ENCODE measurements around the gene DISC1. TPM values are rescaled to one million over a fixed set of nuclear protein-coding genes. Genes with fewer than 3 reads are reported as not detected.
"Not testable (repeated sequence)": the region's sequence is repeated elsewhere in the genome, so short reads cannot be mapped to it uniquely, and the experiment has no call there.

Gene DISC1
- total RNA-seq, 2 donors from 2014 or later, result 6.7 to 9.3 TPM

DNA sequence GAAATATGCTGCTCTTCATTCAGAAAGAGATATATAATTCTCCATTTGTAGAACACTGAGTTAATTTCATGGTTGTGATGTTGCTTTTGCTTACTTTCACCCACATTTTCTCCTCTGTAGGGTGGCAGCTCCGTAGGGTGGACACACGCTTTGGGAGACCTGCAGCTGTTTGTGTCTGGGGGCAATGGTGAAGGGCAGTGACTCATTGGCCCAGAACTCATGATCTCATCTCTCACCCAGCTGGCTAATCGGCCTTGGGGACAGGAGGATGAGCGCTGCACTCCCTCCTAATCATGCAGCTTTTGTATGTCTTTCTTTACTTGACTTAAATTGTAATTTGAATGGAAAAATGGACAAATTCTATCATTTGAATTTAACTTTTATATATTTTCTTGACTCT, 9.6 kb downstream of the DISC1 start:
- intact Hi-C loops (cut with DNase I), result no loop called here
- 73% methylated on average over 4 of the region's 4 CpGs for WGBS

DNA sequence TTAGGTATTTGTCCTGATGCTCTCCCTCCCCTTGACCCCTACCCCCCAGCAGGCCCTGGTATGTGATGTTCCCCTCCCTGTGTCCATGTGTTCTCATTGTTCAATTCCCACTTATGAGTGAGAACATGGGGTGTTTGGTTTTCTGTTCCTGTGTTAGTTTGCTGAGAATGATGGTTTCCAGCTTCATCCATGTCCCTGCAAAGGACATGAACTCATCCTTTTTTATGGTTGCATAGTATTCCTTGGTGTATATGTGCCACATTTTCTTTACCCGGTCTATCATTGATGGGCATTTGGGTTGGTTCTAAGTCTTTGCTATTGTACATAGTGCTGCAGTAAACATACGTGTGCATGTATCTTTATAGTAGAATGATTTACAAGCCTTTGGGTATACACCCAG, 10.3 kb downstream of the DISC1 start:
- DNase-seq (ENCODE audit: low spot score); H3K36me3 ChIP-seq; H3K4me1 ChIP-seq (replicated peaks); H3K27me3 ChIP-seq (replicated peaks; ENCODE audit: insufficient read depth); H3K27ac ChIP-seq; intact Hi-C loops (cut with DNase I); H3K4me3 ChIP-seq; H3K9me3 ChIP-seq: not testable (repeated sequence)
- 98% methylated on average over 2 of the region's 2 CpGs for WGBS

More for the DNA sequence above, 9.6 kb downstream of the DISC1 start:
- Histone ChIP-seq H3K4me3 (no peak overlapping the region), H3K4me1 (replicated peaks) (no peaks in the 10 kb centered on the region), H3K27ac (no peak overlapping the region), H3K36me3 (no peaks in the 10 kb centered on the region), H3K27me3 (replicated peaks; ENCODE audit: insufficient read depth) (no peaks in the 10 kb centered on the region), H3K9me3 (no peaks in the 10 kb centered on the region)
- TF ChIP-seq POLR2A (IDR thresholded peaks at IDR 0.05) (no peak), POLR2AphosphoS5 (IDR thresholded peaks at IDR 0.05) (no peak)
- TF ChIP-seq, protein P1, sequence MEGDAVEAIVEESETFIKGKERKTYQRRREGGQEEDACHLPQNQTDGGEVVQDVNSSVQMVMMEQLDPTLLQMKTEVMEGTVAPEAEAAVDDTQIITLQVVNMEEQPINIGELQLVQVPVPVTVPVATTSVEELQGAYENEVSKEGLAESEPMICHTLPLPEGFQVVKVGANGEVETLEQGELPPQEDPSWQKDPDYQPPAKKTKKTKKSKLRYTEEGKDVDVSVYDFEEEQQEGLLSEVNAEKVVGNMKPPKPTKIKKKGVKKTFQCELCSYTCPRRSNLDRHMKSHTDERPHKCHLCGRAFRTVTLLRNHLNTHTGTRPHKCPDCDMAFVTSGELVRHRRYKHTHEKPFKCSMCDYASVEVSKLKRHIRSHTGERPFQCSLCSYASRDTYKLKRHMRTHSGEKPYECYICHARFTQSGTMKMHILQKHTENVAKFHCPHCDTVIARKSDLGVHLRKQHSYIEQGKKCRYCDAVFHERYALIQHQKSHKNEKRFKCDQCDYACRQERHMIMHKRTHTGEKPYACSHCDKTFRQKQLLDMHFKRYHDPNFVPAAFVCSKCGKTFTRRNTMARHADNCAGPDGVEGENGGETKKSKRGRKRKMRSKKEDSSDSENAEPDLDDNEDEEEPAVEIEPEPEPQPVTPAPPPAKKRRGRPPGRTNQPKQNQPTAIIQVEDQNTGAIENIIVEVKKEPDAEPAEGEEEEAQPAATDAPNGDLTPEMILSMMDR (IDR thresholded peaks at IDR 0.05), result no peak
- DNase-seq (ENCODE audit: low spot score), result no peak

DNA sequence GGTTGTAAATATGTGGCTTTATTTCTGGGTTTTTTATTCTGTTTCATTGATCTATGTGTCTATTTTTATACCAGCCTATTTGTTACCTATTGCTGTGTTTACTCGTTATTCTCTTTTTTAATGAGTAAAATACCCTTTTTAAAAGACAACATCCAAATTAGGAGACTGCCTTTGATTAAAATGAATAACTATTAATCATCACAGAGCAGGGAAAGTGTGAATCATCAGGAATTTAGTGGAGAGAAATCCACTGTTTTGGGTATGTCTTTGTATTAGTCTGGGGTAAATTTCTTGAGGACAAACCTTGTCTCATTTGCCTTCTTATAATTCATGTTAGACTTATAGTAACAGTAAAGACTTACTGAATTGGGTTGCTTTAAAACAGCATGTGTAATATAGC, 12.1 kb downstream of the DISC1 start:
- 90% methylated on average over 1 of the region's 1 CpG for WGBS
- no peak overlapping the region for H3K4me3 ChIP-seq
- DNase-seq (ENCODE audit: low spot score), result no peak
- H3K4me1 ChIP-seq (replicated peaks), result no peaks in the 10 kb centered on the region
- no peaks in the 10 kb centered on the region for H3K36me3 ChIP-seq
- TF ChIP-seq, protein P1 (IDR thresholded peaks at IDR 0.05), result no peak
- TF ChIP-seq POLR2A (IDR thresholded peaks at IDR 0.05), result no peak
- no peak for TF ChIP-seq POLR2AphosphoS5 (IDR thresholded peaks at IDR 0.05)
- no peaks in the 10 kb centered on the region for H3K9me3 ChIP-seq
- H3K27ac ChIP-seq, result no peak overlapping the region
- intact Hi-C loops (cut with DNase I), result no loop called here
- H3K27me3 ChIP-seq (replicated peaks; ENCODE audit: insufficient read depth), result no peaks in the 10 kb centered on the region

DNA sequence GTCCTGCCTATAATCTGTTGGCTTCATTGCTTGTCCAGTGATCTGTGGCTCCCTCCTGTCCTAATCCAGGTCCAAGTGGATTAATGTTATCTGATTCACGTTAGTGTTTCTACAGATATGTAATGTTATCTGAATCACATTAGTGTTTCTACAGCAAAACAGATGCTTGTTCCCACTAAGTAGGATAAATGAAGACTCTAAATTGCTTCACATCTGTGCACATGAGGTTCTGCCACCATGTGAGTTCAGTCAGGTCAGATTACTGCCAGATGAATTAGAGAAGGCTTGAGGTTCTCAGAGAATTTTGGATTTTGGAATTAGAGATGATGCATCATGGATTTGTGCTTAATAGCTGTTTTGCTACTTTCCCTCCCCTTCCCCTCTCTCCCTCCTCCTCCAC, 13.2 kb downstream of the DISC1 start:
- no peak for DNase-seq (ENCODE audit: low spot score)
- no peaks in the 10 kb centered on the region for H3K27me3 ChIP-seq (replicated peaks; ENCODE audit: insufficient read depth)
- no peak overlapping the region for H3K4me3 ChIP-seq
- H3K4me1 ChIP-seq (replicated peaks), result no peaks in the 10 kb centered on the region
- intact Hi-C loops (cut with DNase I), result no loop called here
- no peaks in the 10 kb centered on the region for H3K9me3 ChIP-seq
- no peaks in the 10 kb centered on the region for H3K36me3 ChIP-seq
- TF ChIP-seq POLR2A (IDR thresholded peaks at IDR 0.05) (no peak), POLR2AphosphoS5 (IDR thresholded peaks at IDR 0.05) (no peak)
- TF ChIP-seq, protein P1 (IDR thresholded peaks at IDR 0.05), result no peak
- 63% methylated on average over 1 of the region's 1 CpG for WGBS
- no peak overlapping the region for H3K27ac ChIP-seq

DNA sequence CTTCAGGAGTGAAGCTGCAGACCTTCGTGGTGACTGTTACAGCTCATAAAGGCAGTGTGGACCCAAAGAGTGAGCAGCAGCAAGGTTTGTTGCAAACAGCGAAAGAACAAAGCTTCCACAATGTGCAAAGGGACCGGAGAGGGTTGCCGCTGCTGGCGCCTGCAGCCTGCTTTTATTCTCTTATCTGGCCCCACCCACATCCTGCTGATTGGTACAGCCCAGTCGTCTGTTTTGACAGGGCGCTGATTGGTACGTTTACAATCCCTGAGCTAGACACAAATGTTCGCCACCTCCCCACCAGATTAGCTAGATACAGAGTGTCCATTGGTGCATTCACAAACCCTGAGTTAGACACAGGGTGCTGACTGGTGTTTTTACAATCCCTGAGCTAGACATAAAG, 14.9 kb downstream of the DISC1 start:
- H3K4me3 ChIP-seq; H3K27me3 ChIP-seq (replicated peaks; ENCODE audit: insufficient read depth); H3K4me1 ChIP-seq (replicated peaks); intact Hi-C loops (cut with DNase I); H3K36me3 ChIP-seq; DNase-seq (ENCODE audit: low spot score); H3K27ac ChIP-seq; H3K9me3 ChIP-seq: not testable (repeated sequence)
- 90% methylated on average over 9 of the region's 9 CpGs for WGBS

DNA sequence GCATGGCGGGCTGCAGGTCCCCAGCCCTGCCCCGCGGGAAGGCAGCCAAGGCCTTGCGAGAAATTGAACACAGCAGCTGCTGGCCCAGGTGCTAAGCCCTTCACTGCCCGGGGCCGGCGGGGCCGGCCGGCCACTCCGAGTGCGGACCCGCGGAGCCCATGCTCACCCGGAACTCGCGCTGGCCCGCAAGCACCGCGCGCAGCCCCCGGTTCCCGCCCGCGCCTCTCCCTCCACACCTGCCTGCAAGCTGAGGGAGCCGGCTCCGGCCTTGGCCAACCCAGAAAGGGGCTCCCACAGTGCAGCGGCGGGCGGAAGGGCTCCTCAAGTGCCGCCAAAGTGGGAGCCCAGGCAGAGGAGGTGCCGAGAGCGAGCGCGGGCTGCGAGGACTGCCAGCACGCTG, 15.5 kb downstream of the DISC1 start:
- H3K27ac ChIP-seq; H3K4me1 ChIP-seq (replicated peaks); H3K4me3 ChIP-seq; H3K36me3 ChIP-seq; H3K9me3 ChIP-seq; DNase-seq (ENCODE audit: low spot score); intact Hi-C loops (cut with DNase I); H3K27me3 ChIP-seq (replicated peaks; ENCODE audit: insufficient read depth): not testable (repeated sequence)
- WGBS, result 98% methylated on average over 25 of the region's 36 CpGs
